Activated CD4-positive, alpha-beta T cell treated with anti-CD3 and anti-CD28 coated beads for 36 hours (primary cell): ENCODE data around the gene ARHGAP29. TPM values are rescaled to one million over a fixed set of nuclear protein-coding genes. Genes with fewer than 3 reads are reported as not detected.

ENCODE experiments used
- ATAC-seq: fragments of 200-7000 bp; cut with Tn5 transposase; one replicate; pipeline ENCODE4 v1.10.0; 2021; ENCODE audit warnings: mild to moderate bottlenecking, moderate library complexity
- CTCF ChIA-PET: fragments of 350-600 bp; sonication (Branson Sonifier 250); formaldehyde crosslinking; loops from one replicate; lab custom pipeline; 2021; ENCODE audit warnings: antibody characterized with exemption; lab: Charles Lee
- POLR2A ChIA-PET: fragments of 350-600 bp; sonication (Branson Sonifier 250); formaldehyde crosslinking; loops from one replicate; lab custom pipeline; 2021; ENCODE audit warnings: antibody characterized with exemption, inconsistent platforms; lab: Charles Lee
- DNase-seq: peaks from one replicate; pipeline ENCODE4 v3.0.0-alpha.2; 2020
- H3K27ac Mint-ChIP-seq: one replicate; pipeline ENCODE4 v1.8.0; 2021; ENCODE audit warnings: mixed read lengths
- H3K27me3 Mint-ChIP-seq: one replicate; pipeline ENCODE4 v1.8.0; 2021; ENCODE audit warnings: mixed read lengths
- H3K36me3 Mint-ChIP-seq: one replicate; pipeline ENCODE4 v1.8.0; 2021; ENCODE audit warnings: low read depth, mixed read lengths
- H3K4me1 Mint-ChIP-seq: one replicate; pipeline ENCODE4 v1.8.0; 2021; ENCODE audit warnings: mixed read lengths
- H3K4me3 Mint-ChIP-seq: one replicate; pipeline ENCODE4 v1.8.0; 2021; ENCODE audit warnings: mild to moderate bottlenecking, moderate library complexity, mixed read lengths
- H3K9me3 Mint-ChIP-seq: one replicate; pipeline ENCODE4 v1.8.0; 2021; ENCODE audit warnings: low read depth, mixed read lengths
- intact Hi-C, 2 experiments: fragments of 100-400 bp; cut with DNase I in 1 of 2; cut with micrococcal nuclease in 1 of 2; formaldehyde crosslinking; loops; one replicate each; pipeline versions ENCODE4 v1.14.2 to v1.15.1; 2022 to 2024; cut with DNase I, micrococcal nuclease
- total RNA-seq, 2 experiments: library from RNA; stranded (reverse); gene quantifications; one replicate each; pipeline ENCODE4 v1.2.3, GENCODE V29; 2021

The ARHGAP29 gene
- total RNA-seq, 2 experiments from 2014 or later = 0.21 to 0.23 TPM

DNA sequence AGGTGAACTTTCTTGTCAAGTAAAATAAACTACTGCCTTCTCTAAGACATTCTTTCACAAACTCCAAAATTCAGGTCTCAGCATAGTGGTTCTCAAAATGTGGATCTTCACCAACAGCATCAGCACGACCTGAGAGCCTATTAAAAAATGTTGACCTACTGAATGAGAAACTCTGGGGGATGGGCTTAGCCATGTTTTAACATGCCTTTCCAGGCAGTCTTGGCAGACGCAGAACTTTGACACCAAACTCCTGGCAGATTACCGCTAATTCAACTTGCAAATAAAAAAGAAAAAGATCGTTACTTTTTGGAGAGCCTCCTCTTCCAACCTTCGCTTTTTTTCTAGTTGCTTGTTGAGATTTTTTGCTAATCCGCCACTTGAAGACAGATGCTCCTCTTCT, 35.1 kb downstream of the ARHGAP29 start:
- Mint-ChIP-seq H3K9me3 (no peaks in the 10 kb centered on the region), H3K36me3 (no peaks in the 10 kb centered on the region), H3K4me1 (no peaks in the 10 kb centered on the region), H3K27me3 (peaks cover 6% of the 10 kb centered on the region), H3K27ac (no peak overlapping the region), H3K4me3 (no peak overlapping the region)
- POLR2A ChIA-PET = no interaction called here
- intact Hi-C loops = no loop called here
- CTCF ChIA-PET = interaction anchor here (0.6 to 1.4 kb wide), 2 partner anchors 11 to 162 kb away, joined by 3 to 4 read pairs; no protein-coding TSS in a partner anchor
- DNase-seq = no peak
- ATAC-seq = no peak

DNA sequence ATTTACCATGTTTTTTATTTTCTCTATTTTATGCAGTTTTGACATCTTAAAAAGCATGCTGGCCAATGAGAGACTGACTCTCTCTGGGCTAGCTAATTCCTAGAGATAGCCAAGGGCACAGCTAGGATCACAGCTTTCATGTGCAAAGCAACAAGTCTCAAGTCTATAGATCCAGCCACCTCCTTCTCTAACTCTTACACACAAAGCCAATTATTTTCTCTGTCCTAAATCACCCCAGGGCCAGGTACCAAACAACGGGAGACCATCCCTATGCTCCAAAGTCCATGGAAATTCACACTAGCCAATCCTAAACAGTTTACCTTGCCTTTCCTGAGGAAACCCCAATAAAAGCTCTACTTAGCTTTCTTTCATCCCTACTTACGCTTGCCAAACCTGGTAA, 38.0 kb downstream of the ARHGAP29 start:
- POLR2A ChIA-PET = no interaction called here
- CTCF ChIA-PET = no interaction called here
- DNase-seq (no peak), ATAC-seq (no peak)
- intact Hi-C loops = no loop called here
- Mint-ChIP-seq H3K27ac (no peak overlapping the region), H3K4me3 (no peak overlapping the region), H3K4me1 (no peaks in the 10 kb centered on the region), H3K9me3 (no peaks in the 10 kb centered on the region), H3K36me3 (no peaks in the 10 kb centered on the region), H3K27me3 (peaks cover 11% of the 10 kb centered on the region)

DNA sequence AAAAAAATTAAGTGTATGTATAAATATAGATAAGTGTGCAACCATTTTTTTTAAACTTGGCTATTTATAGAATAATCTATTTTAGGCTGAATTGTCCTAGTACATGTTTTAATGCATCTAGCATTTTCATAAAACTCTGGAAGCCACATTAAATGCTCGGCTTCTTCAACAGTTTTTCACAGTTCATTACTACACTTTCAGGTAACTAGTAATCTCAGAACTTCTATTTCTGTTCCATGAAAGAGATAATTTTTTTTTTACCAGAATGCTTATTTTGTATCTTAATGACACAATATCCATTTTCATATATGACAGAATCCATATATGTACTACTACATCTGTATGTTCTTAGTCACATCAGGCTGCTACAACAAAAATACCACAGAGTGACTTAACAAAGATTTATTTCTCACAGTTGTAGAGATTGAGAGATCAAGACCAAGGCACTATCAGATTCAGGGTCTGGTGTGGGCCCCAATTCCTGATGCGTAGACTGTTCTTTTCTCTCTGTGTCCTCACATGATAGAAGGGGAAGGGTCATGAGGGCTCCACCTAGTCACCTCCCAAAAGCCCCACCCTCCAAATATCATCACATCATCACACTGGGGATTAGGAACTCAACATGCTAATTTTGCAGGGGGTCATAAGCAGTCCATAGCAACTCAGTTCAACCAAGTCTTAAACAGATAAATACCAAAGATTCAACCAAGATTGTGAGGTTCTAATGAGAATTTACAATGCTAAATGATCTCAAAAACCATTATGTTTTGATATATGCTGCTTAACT, 43.1 kb downstream of the ARHGAP29 start:
- Mint-ChIP-seq H3K4me1 (no peaks in the 10 kb centered on the region), H3K27ac (no peak overlapping the region), H3K9me3 (no peaks in the 10 kb centered on the region), H3K36me3 (no peaks in the 10 kb centered on the region), H3K4me3 (no peak overlapping the region), H3K27me3 (peaks cover 20% of the 10 kb centered on the region)
- intact Hi-C loops = no loop called here
- ATAC-seq (no peak), DNase-seq (no peak)
- ChIA-PET CTCF (no interaction called here), POLR2A (no interaction called here)

DNA sequence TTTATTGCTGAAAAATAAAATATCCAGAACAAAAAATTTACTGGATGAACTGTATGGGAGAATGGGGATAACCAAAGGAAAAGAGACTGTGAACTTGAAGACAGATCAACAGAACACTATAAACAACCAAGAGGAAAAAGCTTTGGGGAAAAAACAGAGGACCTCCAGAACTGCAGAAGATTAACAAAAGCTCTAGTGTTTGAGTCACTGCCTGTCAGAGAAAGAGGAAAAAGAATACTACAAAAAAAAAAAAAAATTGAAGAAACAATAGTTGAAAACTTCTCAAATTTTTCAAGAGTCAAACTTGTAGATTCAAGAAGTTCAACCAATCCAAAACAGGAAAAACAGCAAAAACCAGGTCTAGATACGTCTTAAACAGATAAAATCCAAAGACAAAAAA, 44.3 kb downstream of the ARHGAP29 start:
- Mint-ChIP-seq H3K36me3 (no peaks in the 10 kb centered on the region), H3K4me1 (no peaks in the 10 kb centered on the region)
- intact Hi-C loops = no loop called here

DNA sequence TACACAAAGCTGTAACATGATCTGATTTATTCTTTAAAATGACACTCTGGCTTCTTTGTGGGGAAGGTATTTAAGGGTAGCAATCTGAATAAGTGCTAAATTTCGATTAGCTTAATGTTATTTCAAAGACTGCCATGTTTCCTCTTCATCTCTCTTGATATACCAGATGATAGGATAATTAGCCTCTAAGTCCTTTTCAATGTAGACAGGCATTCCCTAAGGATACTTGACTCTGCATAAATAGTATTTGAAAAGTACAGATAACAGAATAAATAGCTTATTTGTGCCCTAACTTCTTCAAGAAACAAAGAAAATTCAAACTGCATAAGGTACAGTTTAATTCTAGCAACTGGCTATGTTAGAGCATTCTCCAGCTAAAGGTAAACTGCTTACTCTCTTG, 46.2 kb downstream of the ARHGAP29 start:
- H3K9me3 Mint-ChIP-seq = no peaks in the 10 kb centered on the region
- intact Hi-C loops = no loop called here
- no peaks in the 10 kb centered on the region for H3K4me1 Mint-ChIP-seq
- POLR2A ChIA-PET = no interaction called here
- no peak for ATAC-seq
- DNase-seq = no peak
- H3K27me3 Mint-ChIP-seq = peaks cover 14% of the 10 kb centered on the region
- no peak overlapping the region for H3K27ac Mint-ChIP-seq
- CTCF ChIA-PET = interaction anchor here (1.1 to 1.7 kb wide), 4 partner anchors 10 to 151 kb away, joined by 3 to 5 read pairs (median 4); no protein-coding TSS in a partner anchor
- H3K36me3 Mint-ChIP-seq = no peaks in the 10 kb centered on the region
- no peak overlapping the region for H3K4me3 Mint-ChIP-seq

More for the DNA sequence above, 44.3 kb downstream of the ARHGAP29 start:
- Mint-ChIP-seq H3K9me3 (no peaks in the 10 kb centered on the region), H3K27me3 (peaks cover 20% of the 10 kb centered on the region), H3K4me3 (no peak overlapping the region), H3K27ac (no peak overlapping the region)
- no peak for DNase-seq
- CTCF ChIA-PET = no interaction called here
- POLR2A ChIA-PET = no interaction called here
- ATAC-seq = no peak

DNA sequence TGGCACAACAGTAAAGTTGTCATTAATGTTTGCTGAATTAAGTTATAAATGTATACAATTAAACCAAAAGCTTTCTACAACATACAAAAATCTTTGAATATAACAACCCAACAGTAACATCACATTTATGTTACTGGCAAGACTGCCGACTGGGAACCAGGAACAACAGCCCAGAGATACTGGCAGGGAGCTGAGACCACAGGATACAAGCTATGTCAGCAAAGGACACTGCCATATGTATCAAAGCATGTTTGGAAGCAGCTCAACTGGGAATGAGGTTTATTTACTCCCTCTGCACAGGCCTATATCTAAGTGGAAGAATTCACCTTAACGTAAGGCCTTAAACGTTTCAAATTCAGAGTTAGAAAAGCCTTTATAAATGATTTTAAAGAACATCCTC, 50.4 kb downstream of the ARHGAP29 start:
- no peak overlapping the region for H3K27ac Mint-ChIP-seq
- intact Hi-C loops = no loop called here
- ChIA-PET CTCF (interaction anchor here (1.6 kb wide), 1 partner anchor 147 kb away, joined by 4 read pairs; no protein-coding TSS in a partner anchor), POLR2A (no interaction called here)
- no peak for DNase-seq
- peaks cover 9% of the 10 kb centered on the region for H3K27me3 Mint-ChIP-seq
- H3K9me3 Mint-ChIP-seq = no peaks in the 10 kb centered on the region
- H3K4me3 Mint-ChIP-seq = no peak overlapping the region
- no peaks in the 10 kb centered on the region for H3K4me1 Mint-ChIP-seq
- no peaks in the 10 kb centered on the region for H3K36me3 Mint-ChIP-seq
- no peak for ATAC-seq

DNA sequence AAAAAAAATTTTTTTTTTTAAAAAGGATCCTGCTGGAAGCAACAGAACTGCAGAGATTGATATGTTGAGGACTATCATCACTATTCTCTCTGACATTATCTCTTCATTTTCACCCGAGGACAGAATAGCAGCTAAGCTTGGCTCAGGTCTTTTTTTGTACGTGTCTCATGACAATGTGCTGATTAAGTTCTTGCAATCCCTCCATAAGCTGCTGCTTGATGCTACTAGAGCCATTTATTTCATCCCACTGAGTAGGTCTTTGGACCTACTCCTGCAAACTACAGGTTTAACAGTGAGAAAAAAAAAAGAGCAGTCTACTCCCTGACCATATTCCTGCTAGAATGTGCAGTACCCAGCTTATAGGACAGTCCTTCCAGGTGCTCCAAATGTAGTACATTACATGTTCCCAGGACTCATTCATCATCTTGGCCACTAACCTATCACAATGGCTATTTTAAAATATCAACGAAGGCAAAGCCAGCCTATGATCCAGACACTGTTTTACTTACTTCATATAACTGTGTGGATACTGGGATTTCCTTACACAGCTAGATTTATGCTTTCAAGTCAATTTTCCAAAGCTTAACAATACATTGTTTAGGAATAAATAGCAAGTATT, 54.1 kb downstream of the ARHGAP29 start:
- intact Hi-C loops = no loop called here
- POLR2A ChIA-PET = interaction anchor here (0.6 kb wide), 1 partner anchor 1919 kb away, joined by 3 read pairs; no protein-coding TSS in a partner anchor
- CTCF ChIA-PET = interaction anchor here (1.3 kb wide), 1 partner anchor 172 kb away, joined by 3 read pairs; no protein-coding TSS in a partner anchor
- no peaks in the 10 kb centered on the region for H3K36me3 Mint-ChIP-seq
- H3K27me3 Mint-ChIP-seq = peaks cover 6% of the 10 kb centered on the region
- H3K4me1 Mint-ChIP-seq = no peaks in the 10 kb centered on the region
- DNase-seq = no peak
- H3K27ac Mint-ChIP-seq = no peak overlapping the region
- ATAC-seq = no peak
- H3K9me3 Mint-ChIP-seq = no peaks in the 10 kb centered on the region
- no peak overlapping the region for H3K4me3 Mint-ChIP-seq

DNA sequence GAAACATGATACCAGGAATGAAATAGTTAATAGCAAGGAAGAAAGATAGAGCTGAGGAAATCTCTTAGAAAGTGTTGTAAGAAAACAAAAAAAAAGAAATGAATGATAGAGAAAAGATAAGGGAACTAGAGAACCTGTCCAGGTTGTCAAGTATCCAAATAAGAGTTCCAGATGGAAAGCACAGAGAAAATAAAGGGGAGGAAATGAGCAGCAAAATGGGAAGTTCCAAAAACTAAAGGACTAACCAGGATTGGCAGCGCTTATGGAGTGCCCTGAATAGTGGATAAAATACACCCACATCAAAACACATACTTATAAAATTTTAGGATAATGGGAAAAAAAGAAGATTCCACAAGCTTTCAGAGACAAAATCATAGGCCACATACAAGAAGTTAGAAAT, 55.2 kb downstream of the ARHGAP29 start:
- Mint-ChIP-seq H3K4me3 (no peak overlapping the region), H3K27me3 (peaks cover 6% of the 10 kb centered on the region), H3K9me3 (no peaks in the 10 kb centered on the region), H3K27ac (no peak overlapping the region), H3K4me1 (no peaks in the 10 kb centered on the region), H3K36me3 (no peaks in the 10 kb centered on the region)
- ChIA-PET CTCF (no interaction called here), POLR2A (no interaction called here)
- ATAC-seq = no peak
- intact Hi-C loops = no loop called here
- DNase-seq = no peak

DNA sequence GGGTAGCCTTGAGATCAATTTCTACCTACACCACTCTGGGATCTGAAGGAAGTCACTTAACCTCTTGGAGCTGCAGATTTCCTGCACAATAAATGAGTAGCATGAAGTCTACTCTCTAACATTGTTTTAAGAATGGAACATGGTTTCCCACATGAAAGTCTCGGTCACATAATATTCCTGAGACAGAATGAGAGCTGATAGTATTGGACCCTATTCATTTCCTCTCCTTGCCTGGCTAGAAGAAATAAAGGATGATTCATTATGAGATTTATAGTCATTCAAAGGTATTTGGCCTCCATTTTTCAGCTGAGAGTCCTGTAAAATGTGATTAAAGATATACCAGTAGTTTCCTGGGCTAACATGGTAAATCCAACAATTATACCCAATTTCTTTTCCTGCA, 56.7 kb downstream of the ARHGAP29 start:
- no peaks in the 10 kb centered on the region for H3K36me3 Mint-ChIP-seq
- H3K27me3 Mint-ChIP-seq = peaks cover 6% of the 10 kb centered on the region
- POLR2A ChIA-PET = no interaction called here
- intact Hi-C loops = no loop called here
- no peaks in the 10 kb centered on the region for H3K4me1 Mint-ChIP-seq
- no peak overlapping the region for H3K27ac Mint-ChIP-seq
- ATAC-seq = no peak
- CTCF ChIA-PET = no interaction called here
- no peak overlapping the region for H3K4me3 Mint-ChIP-seq
- H3K9me3 Mint-ChIP-seq = no peaks in the 10 kb centered on the region
- DNase-seq = no peak

DNA sequence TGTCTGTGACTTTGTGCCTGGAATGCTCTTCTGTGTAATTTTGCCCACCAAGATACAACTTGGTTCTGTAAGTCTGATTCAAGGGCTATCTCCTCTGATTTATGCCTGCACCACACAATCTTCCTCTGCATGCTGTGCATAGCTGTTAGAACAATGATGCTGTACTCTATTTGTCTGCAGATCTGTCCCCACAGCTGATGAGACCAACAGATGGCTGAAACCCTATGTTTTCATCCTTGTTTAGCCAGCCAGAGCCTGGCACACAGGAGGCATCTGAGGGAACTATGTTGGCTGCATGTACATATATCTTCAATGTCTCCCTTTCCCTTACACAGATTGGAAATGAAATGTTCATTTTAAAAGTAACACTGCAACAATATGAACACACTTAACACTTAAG, 58.5 kb downstream of the ARHGAP29 start:
- DNase-seq = no peak
- no peak for ATAC-seq
- Mint-ChIP-seq H3K9me3 (no peaks in the 10 kb centered on the region), H3K27me3 (peaks cover 8% of the 10 kb centered on the region), H3K27ac (no peak overlapping the region), H3K4me1 (no peaks in the 10 kb centered on the region), H3K4me3 (no peak overlapping the region), H3K36me3 (no peaks in the 10 kb centered on the region)
- CTCF ChIA-PET = no interaction called here
- POLR2A ChIA-PET = no interaction called here
- intact Hi-C loops = no loop called here

DNA sequence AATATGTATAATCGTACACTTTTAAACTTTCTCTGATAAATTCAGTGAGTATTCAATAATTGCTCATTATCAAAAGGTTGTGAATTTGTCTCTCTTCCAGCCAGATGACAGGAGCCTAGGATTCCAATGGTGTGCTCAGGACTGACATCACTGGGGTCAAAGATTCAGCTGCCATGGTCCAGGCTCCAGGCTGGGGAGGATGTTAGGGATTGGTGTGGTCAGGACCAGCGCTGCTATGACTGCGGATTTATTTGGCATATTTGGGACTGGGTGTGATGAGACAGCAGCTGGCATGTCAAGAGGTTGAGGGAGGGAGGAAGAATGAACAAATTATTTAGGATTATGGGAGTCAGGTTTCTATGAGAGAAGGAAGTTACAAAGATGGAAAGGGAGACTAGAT, 68.3 kb downstream of the ARHGAP29 start:
- no peaks in the 10 kb centered on the region for H3K4me1 Mint-ChIP-seq
- H3K27me3 Mint-ChIP-seq = peaks cover 9% of the 10 kb centered on the region
- no peaks in the 10 kb centered on the region for H3K36me3 Mint-ChIP-seq
- ChIA-PET CTCF (interaction anchor here (0.7 kb wide), 1 partner anchor 44 kb away, joined by 3 read pairs; no protein-coding TSS in a partner anchor), POLR2A (no interaction called here)
- H3K9me3 Mint-ChIP-seq = no peaks in the 10 kb centered on the region
- DNase-seq (no peak), ATAC-seq (no peak)
- H3K27ac Mint-ChIP-seq = no peak overlapping the region
- intact Hi-C loops = no loop called here
- no peak overlapping the region for H3K4me3 Mint-ChIP-seq

DNA sequence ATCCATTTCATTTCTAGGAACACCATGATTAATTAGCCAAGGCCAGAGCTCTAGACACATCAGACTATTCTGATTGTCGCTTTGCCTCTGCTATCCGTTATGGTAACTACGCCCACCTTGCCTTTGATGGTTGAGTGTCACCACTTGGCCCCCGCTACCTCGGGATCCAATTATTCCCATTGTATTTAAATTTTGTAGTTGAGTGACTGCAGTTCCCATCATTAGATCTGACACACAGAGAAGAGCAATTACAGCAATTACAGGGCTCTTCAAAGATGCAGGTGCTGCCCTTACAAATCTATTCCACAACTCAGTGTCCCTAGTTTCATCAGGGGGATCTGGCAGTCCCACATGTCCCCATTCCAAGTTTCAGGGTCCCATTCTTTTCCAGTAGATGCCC, 71.5 kb downstream of the ARHGAP29 start:
- no peak for DNase-seq
- Mint-ChIP-seq H3K4me1 (no peaks in the 10 kb centered on the region), H3K9me3 (no peaks in the 10 kb centered on the region), H3K36me3 (no peaks in the 10 kb centered on the region), H3K27me3 (peaks cover 17% of the 10 kb centered on the region), H3K27ac (no peak overlapping the region), H3K4me3 (no peak overlapping the region)
- intact Hi-C loops = no loop called here
- no peak for ATAC-seq
- POLR2A ChIA-PET = no interaction called here
- CTCF ChIA-PET = interaction anchor here (0.6 kb wide), 1 partner anchor 446 kb away, joined by 3 read pairs; no protein-coding TSS in a partner anchor
